Neural cell (in vitro differentiated cells): ENCODE measurements around the gene ADARB2. TPM values are rescaled to one million over a fixed set of nuclear protein-coding genes. Genes with fewer than 3 reads are reported as not detected.

ENCODE experiments used
- H2AFZ ChIP-seq: fragments of 200-600, 300-800 bp; sonication (generic), shearing (Covaris generic); 2 replicates; pipeline ENCODE4 v1.6.0; 2014; ENCODE audit warnings: low read depth, mild to moderate bottlenecking, antibody characterized with exemption, low read length, moderate library complexity
- H3F3A ChIP-seq: fragments of 200-600 bp; shearing (Covaris generic); 2 replicates; pipeline ENCODE4 v1.6.1; 2016; ENCODE audit warnings: mild to moderate bottlenecking, moderate library complexity, mixed read lengths, antibody characterized with exemption, low read length; ENCODE audit not compliant: insufficient read depth, poor library complexity, severe bottlenecking
- H3K27ac ChIP-seq: fragments of 200-600, 300-800 bp; sonication (generic), shearing (Covaris generic); 2 replicates; pipeline ENCODE4 v1.5.1; 2014; ENCODE audit warnings: mild to moderate bottlenecking, low read length, moderate library complexity
- H3K27me3 ChIP-seq: fragments of 300-800, 200-600 bp; sonication (generic), shearing (Covaris generic); 2 replicates; pipeline ENCODE4 v1.6.0; 2014; ENCODE audit warnings: mild to moderate bottlenecking, low read depth, low read length, moderate library complexity; ENCODE audit not compliant: insufficient read depth
- H3K36me3 ChIP-seq: fragments of 300-800, 200-600 bp; sonication (generic), shearing (Covaris generic); 2 replicates; pipeline ENCODE4 v1.5.1; 2014; ENCODE audit warnings: mild to moderate bottlenecking, antibody characterized with exemption, low read length, moderate library complexity; ENCODE audit not compliant: insufficient read depth
- H3K4me2 ChIP-seq: fragments of 300-800, 200-600 bp; sonication (generic), shearing (Covaris generic); 2 replicates; pipeline ENCODE4 v1.6.0; 2014; ENCODE audit warnings: mild to moderate bottlenecking, low read length
- H3K4me3 ChIP-seq: fragments of 300-800, 200-600 bp; sonication (generic), shearing (Covaris generic); 2 replicates; pipeline ENCODE4 v1.5.1; 2014; ENCODE audit warnings: mild to moderate bottlenecking, low read length, moderate library complexity
- H3K79me2 ChIP-seq: fragments of 200-600 bp; shearing (Covaris generic); replicated peaks from 2 replicates; pipeline ENCODE4 v1.6.0; 2014; ENCODE audit warnings: mild to moderate bottlenecking, low read length, moderate library complexity; ENCODE audit not compliant: insufficient read depth
- H3K9ac ChIP-seq: fragments of 300-800, 200-600 bp; sonication (generic), shearing (Covaris generic); 2 replicates; pipeline ENCODE4 v1.6.1; 2016; ENCODE audit warnings: mild to moderate bottlenecking, low read length, mixed read lengths
- H3K9me2 ChIP-seq: fragments of 200-600 bp; shearing (Covaris generic); 2 replicates; pipeline ENCODE4 v1.6.1; 2016; ENCODE audit warnings: mild to moderate bottlenecking, low read length, mixed read lengths; ENCODE audit not compliant: insufficient read depth
- H3K9me3 ChIP-seq: fragments of 200-600, 300-800 bp; sonication (generic), shearing (Covaris generic); 2 replicates; pipeline ENCODE4 v1.6.1; 2016; ENCODE audit warnings: mild to moderate bottlenecking, mixed run types, low read length, moderate library complexity, mixed read lengths
- H4K20me1 ChIP-seq: fragments of 200-600 bp; shearing (Covaris generic); 2 replicates; pipeline ENCODE4 v1.6.1; 2016; ENCODE audit warnings: mild to moderate bottlenecking, mixed run types; ENCODE audit not compliant: insufficient read depth
- CTCF ChIP-seq: fragments of 450-650 bp; IDR thresholded peaks from 2 replicates; pipeline ENCODE4 v1.5.1; 2014; ENCODE audit warnings: antibody characterized with exemption, mild to moderate bottlenecking, moderate library complexity; ENCODE audit not compliant: poor library complexity, severe bottlenecking
- EP300 ChIP-seq: fragments of 450-650 bp; conservative IDR thresholded peaks from 2 replicates; pipeline ENCODE4 v1.6.1; 2014; ENCODE audit warnings: antibody characterized with exemption, mild to moderate bottlenecking, moderate library complexity; ENCODE audit not compliant: poor library complexity, severe bottlenecking
- EZH2 ChIP-seq: fragments of 200-600, 300-800 bp; shearing (Covaris generic), sonication (generic); IDR thresholded peaks from 2 replicates; pipeline ENCODE4 v1.6.1; 2014; ENCODE audit warnings: antibody characterized with exemption, low read length, borderline replicate concordance, mild to moderate bottlenecking; ENCODE audit not compliant: insufficient read depth, poor library complexity, severe bottlenecking
- MXI1 ChIP-seq: fragments of 450-650 bp; conservative IDR thresholded peaks from 2 replicates; pipeline ENCODE4 v1.6.1; 2014; ENCODE audit warnings: antibody characterized with exemption, mild to moderate bottlenecking; ENCODE audit not compliant: poor library complexity, severe bottlenecking
- POLR2AphosphoS5 ChIP-seq: IDR thresholded peaks from 2 replicates; pipeline ENCODE4 v1.6.1; 2012
- RAD21 ChIP-seq: fragments of 450-650 bp; conservative IDR thresholded peaks from 2 replicates; pipeline ENCODE4 v1.6.1; 2014; ENCODE audit warnings: antibody characterized with exemption, mild to moderate bottlenecking, moderate library complexity
- REST ChIP-seq: IDR thresholded peaks from 2 replicates; pipeline ENCODE4 v1.6.1; 2012; ENCODE audit warnings: borderline replicate concordance
- SMC3 ChIP-seq: fragments of 450-650 bp; conservative IDR thresholded peaks from 2 replicates; pipeline ENCODE4 v1.6.1; 2014; ENCODE audit warnings: antibody characterized with exemption, mild to moderate bottlenecking, moderate library complexity; ENCODE audit not compliant: poor library complexity
- TAF1 ChIP-seq: IDR thresholded peaks from 2 replicates; pipeline ENCODE4 v1.6.1; 2012; ENCODE audit warnings: low read depth
- polyA plus RNA-seq: library from polyadenylated mRNA; depleted of rRNA; stranded (reverse); fragments of >200 nt; gene quantifications from 2 replicates; pipeline ENCODE4 v1.2.3, GENCODE V29; 2014

Gene ADARB2
- polyA plus RNA-seq, 1 donor from 2014 or later: 3.6 TPM

GRCh38 chr10:1214071-1214675, 523.2 kb downstream of the ADARB2 start:
- Histone ChIP-seq H3K4me3 (no peak overlapping the region), H3K9me2 (no peaks in the 10 kb centered on the region), H3K27me3 (no peaks in the 10 kb centered on the region), H3K9ac (no peak overlapping the region), H4K20me1 (no peaks in the 10 kb centered on the region), H3K4me2 (no peak overlapping the region), H3K79me2 (no peaks in the 10 kb centered on the region), H2AFZ (no peak overlapping the region), H3K36me3 (no peaks in the 10 kb centered on the region), H3F3A (no peaks in the 10 kb centered on the region), H3K27ac (no peak overlapping the region), H3K9me3 (no peaks in the 10 kb centered on the region)
- TF ChIP-seq REST: no peak
- TF ChIP-seq TAF1: no peak
- no peak for TF ChIP-seq EZH2
- TF ChIP-seq EP300: no peak
- no peak for TF ChIP-seq RAD21

GRCh38 chr10:1213252-1214070, 523.9 kb downstream of the ADARB2 start:
- Histone ChIP-seq H3K27me3 (no peaks in the 10 kb centered on the region), H3K9me2 (no peaks in the 10 kb centered on the region), H3K79me2 (no peaks in the 10 kb centered on the region), H3F3A (no peaks in the 10 kb centered on the region), H3K9me3 (no peaks in the 10 kb centered on the region), H3K9ac (no peak overlapping the region), H3K4me2 (no peak overlapping the region), H4K20me1 (no peaks in the 10 kb centered on the region), H3K36me3 (no peaks in the 10 kb centered on the region), H3K27ac (no peak overlapping the region), H2AFZ (no peak overlapping the region), H3K4me3 (no peak overlapping the region)
- TF ChIP-seq EP300: no peak
- no peak for TF ChIP-seq EZH2
- TF ChIP-seq CTCF: no peak
- TF ChIP-seq TAF1: no peak
- no peak for TF ChIP-seq MXI1
- no peak for TF ChIP-seq REST
- no peak for TF ChIP-seq POLR2AphosphoS5
- no peak for TF ChIP-seq RAD21
- TF ChIP-seq SMC3: no peak
